Breast epithelium (tissue), 4 donors: Measurements from ENCODE around the gene BRAP. TPM values are rescaled to one million over a fixed set of nuclear protein-coding genes. Genes with fewer than 3 reads are reported as not detected.
"Not testable (repeated sequence)": the region's sequence is repeated elsewhere in the genome, so short reads cannot be mapped to it uniquely, and the experiment has no call there.

ENCODE experiments used
- DNase-seq, 2 donors: peaks; one replicate each; pipeline ENCODE4 v3.0.0-alpha.2; 2019; ENCODE audit warnings: low spot score in 2 of 2
- H3K27ac ChIP-seq, 2 donors: fragments of 200-600 bp; sonication (generic) in 1 of 2; one replicate each; pipeline ENCODE4 v1.5.1; 2016 to 2019; ENCODE audit warnings: mild to moderate bottlenecking in 1 of 2
- H3K27me3 ChIP-seq, 2 donors: fragments of 200-600 bp; sonication (generic) in 1 of 2; one replicate each; pipeline versions ENCODE4 v1.5.1 to v1.6.0; 2017 to 2019; ENCODE audit warnings: control low read depth in 1 of 2, mild to moderate bottlenecking in 1 of 2
- H3K36me3 ChIP-seq: fragments of 200-600 bp; one replicate; pipeline ENCODE4 v1.5.1; 2019
- H3K4me1 ChIP-seq, 2 donors: fragments of 200-600 bp; sonication (generic); one replicate each; pipeline ENCODE4 v1.5.1; 2016 to 2019; ENCODE audit warnings: control low read depth in 1 of 2
- H3K4me3 ChIP-seq, 3 donors: fragments of 200-600 bp; sonication (generic); 1 replicate in 2 of 3; 2 replicates in 1 of 3; pipeline ENCODE4 v1.5.1; 2016 to 2019; ENCODE audit warnings: mild to moderate bottlenecking in 3 of 3, moderate library complexity in 2 of 3
- H3K9me3 ChIP-seq, 2 donors: fragments of 200-600 bp; sonication (generic) in 1 of 2; one replicate each; pipeline ENCODE4 v1.5.1; 2016 to 2019; ENCODE audit warnings: control low read depth in 1 of 2
- POLR2A ChIP-seq: fragments of 450-650 bp; IDR thresholded peaks from one replicate; pipeline ENCODE4 v1.6.1; 2016; ENCODE audit warnings: antibody characterized with exemption, mild to moderate bottlenecking, moderate library complexity
- POLR2AphosphoS5 ChIP-seq, 3 donors: sonication (generic); formaldehyde crosslinking; IDR thresholded peaks; one replicate each; pipeline ENCODE4 v1.6.1; 2017; ENCODE audit warnings: antibody characterized with exemption in 3 of 3
- intact Hi-C: fragments of 100-400 bp; cut with DNase I; formaldehyde crosslinking; loops from one replicate; pipeline ENCODE4 v1.15.1; 2023; ENCODE audit warnings: low total_unique reads
- total RNA-seq, 3 donors: library from RNA; depleted of rRNA; stranded (reverse); fragments of >200 nt; gene quantifications; one replicate each; pipeline ENCODE4 v1.1.0, GENCODE V29; 2016
- TF ChIP-seq, protein P1 (sequence below), 3 donors: fragments of 450-650 bp; IDR thresholded peaks; one replicate each; pipeline ENCODE4 v1.5.1; 2016 to 2017; ENCODE audit warnings: antibody characterized with exemption in 3 of 3, mild to moderate bottlenecking in 3 of 3, moderate library complexity in 3 of 3

The BRAP gene
- total RNA-seq: 10 to 100 TPM; 17.4 to 23.7 (median 20.5) TPM

DNA sequence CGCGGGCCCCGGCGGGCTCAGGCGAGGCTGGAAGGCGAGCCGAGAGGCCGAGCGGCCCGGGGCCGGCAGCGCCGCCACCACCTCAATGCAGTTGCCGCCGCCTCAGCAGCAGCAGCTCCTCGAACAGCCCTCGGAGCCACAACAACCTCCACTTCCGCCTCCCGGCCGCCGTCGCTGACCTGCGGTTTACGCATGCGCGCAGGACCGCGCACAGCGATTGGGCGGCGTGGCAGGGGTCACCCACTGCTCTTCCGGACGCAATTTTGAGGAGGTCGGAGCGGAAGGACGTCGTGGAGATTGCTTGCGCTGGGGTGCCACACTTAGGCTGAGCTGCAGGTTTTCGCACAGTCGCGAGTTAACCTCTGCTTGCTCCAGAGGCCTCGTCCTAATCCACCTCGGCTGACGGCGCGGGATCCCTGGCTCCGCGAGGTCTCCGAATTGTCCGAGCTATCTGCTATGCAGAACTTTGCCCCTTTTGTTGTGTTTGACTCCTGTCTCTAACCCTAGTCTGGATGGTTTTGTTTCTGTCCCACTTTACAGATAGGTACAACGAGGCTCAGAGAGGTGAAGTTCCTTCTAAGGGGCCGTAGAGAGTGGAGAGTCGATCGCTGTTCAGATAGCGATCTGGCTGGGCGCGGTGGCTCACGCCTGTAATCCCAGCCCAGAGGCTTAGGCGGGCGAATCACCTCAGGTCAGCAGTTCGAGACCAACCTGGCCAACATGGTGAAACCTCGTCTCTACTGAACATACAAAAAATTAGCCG lies at the start of gene BRAP, which contains the start of gene ACAD10:
Gene BRAP, minus strand, starts transcription at position 146 of the 763 bp plus-strand sequence. CDS start 164 bp downstream, outside the sequence.
Gene ACAD10, plus strand, starts transcription at position 243 of the 763 bp plus-strand sequence. CDS start 6,657 bp downstream, outside the sequence.
- no peaks in the 10 kb centered on the region for H3K27me3 ChIP-seq
- no peaks in the 10 kb centered on the region for H3K9me3 ChIP-seq
- TF ChIP-seq POLR2A: peak; percentile 70
- peak; percentile 87 to 94 (median 92) for TF ChIP-seq POLR2AphosphoS5 (IDR thresholded peaks at IDR 0.05)
- TF ChIP-seq, protein P1, sequence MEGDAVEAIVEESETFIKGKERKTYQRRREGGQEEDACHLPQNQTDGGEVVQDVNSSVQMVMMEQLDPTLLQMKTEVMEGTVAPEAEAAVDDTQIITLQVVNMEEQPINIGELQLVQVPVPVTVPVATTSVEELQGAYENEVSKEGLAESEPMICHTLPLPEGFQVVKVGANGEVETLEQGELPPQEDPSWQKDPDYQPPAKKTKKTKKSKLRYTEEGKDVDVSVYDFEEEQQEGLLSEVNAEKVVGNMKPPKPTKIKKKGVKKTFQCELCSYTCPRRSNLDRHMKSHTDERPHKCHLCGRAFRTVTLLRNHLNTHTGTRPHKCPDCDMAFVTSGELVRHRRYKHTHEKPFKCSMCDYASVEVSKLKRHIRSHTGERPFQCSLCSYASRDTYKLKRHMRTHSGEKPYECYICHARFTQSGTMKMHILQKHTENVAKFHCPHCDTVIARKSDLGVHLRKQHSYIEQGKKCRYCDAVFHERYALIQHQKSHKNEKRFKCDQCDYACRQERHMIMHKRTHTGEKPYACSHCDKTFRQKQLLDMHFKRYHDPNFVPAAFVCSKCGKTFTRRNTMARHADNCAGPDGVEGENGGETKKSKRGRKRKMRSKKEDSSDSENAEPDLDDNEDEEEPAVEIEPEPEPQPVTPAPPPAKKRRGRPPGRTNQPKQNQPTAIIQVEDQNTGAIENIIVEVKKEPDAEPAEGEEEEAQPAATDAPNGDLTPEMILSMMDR (IDR thresholded peaks at IDR 0.05): no peak
- peak within 1 kb of the TSS; percentile 83 to 100 (median 91) for H3K4me3 ChIP-seq
- peak; percentile 91 to 92 for DNase-seq
- intact Hi-C loops: no loop called here
- H3K27ac ChIP-seq: peak within 1 kb of the TSS; percentile 88 to 91
- peaks cover 11% of the 10 kb centered on the region for H3K36me3 ChIP-seq
- peaks cover 2 to 13% of the 10 kb centered on the region in 2 donors for H3K4me1 ChIP-seq

GRCh38 chr12:111733340-111733915 lies 47.7 kb upstream of the BRAP start:
- H3K4me1 ChIP-seq: no peaks in the 10 kb centered on the region
- H3K9me3 ChIP-seq: no peaks in the 10 kb centered on the region
- TF ChIP-seq POLR2A: no peak
- no peak for DNase-seq
- no peak overlapping the region for H3K27ac ChIP-seq
- peaks cover 4% of the 10 kb centered on the region for H3K36me3 ChIP-seq
- no peak overlapping the region for H3K4me3 ChIP-seq
- no peaks in the 10 kb centered on the region for H3K27me3 ChIP-seq
- intact Hi-C loops: no loop called here

DNA sequence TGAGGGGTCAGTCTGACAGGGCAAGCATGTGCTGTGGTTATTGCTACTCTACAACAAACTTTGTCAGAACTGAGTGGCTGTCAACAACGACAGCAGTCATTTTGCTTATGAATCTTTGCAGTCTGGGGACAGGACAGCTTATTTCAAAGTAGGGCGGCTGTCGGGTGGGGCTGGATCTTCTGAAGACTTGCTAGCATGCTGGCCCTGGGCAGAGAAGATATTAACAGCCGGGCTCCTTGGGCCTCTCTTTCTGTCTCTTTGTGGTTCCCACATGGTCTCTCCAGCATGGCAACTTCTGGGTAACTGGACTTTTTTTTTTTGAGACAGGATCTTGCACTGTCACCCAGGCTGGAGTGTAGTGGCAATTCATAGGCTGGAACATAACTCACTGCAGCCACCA lies 47.0 kb upstream of the BRAP start:
- H3K27ac ChIP-seq: no peak overlapping the region
- TF ChIP-seq, protein P1 (IDR thresholded peaks at IDR 0.05): no peak
- no peak for TF ChIP-seq POLR2A
- no peak overlapping the region for H3K4me3 ChIP-seq
- DNase-seq: no peak
- H3K9me3 ChIP-seq: no peaks in the 10 kb centered on the region
- peaks cover 4% of the 10 kb centered on the region for H3K36me3 ChIP-seq
- no peaks in the 10 kb centered on the region for H3K4me1 ChIP-seq
- H3K27me3 ChIP-seq: no peaks in the 10 kb centered on the region
- intact Hi-C loops: no loop called here

GRCh38 chr12:111730420-111730819 lies 44.7 kb upstream of the BRAP start:
- intact Hi-C loops: no loop called here
- no peaks in the 10 kb centered on the region for H3K9me3 ChIP-seq
- no peaks in the 10 kb centered on the region for H3K4me1 ChIP-seq
- H3K4me3 ChIP-seq: no peak overlapping the region
- TF ChIP-seq, protein P1 (IDR thresholded peaks at IDR 0.05): no peak
- TF ChIP-seq POLR2A (no peak), POLR2AphosphoS5 (IDR thresholded peaks at IDR 0.05) (no peak)
- H3K36me3 ChIP-seq: peaks cover 4% of the 10 kb centered on the region
- no peak for DNase-seq
- H3K27me3 ChIP-seq: no peaks in the 10 kb centered on the region
- H3K27ac ChIP-seq: no peak overlapping the region

DNA sequence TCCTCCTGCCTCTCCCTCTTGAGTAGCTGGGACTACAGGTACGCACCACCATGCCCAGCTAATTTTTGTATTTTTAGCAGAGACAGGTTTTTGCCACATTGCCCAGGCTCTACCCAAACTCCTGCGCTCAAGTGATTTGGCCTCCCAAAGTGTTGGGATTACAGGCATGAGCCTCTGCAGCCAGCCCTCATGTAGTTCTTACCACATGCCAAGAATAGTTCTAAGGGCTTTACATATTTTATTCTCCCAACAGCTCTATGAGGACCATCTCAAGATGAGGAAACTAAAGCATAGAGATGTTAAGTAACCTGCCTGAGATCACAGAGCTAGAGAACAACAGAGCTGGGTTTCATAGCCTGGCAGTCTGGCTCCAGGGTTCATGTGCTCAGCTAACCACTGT lies 43.0 kb upstream of the BRAP start:
- H3K36me3 ChIP-seq: peaks cover under 1% of the 10 kb centered on the region
- no peak for DNase-seq
- no peak for TF ChIP-seq POLR2A
- TF ChIP-seq, protein P1 (IDR thresholded peaks at IDR 0.05): no peak
- no peaks in the 10 kb centered on the region for H3K9me3 ChIP-seq
- intact Hi-C loops: no loop called here
- no peak overlapping the region for H3K27ac ChIP-seq
- no peaks in the 10 kb centered on the region for H3K4me1 ChIP-seq
- no peaks in the 10 kb centered on the region for H3K27me3 ChIP-seq
- no peak overlapping the region for H3K4me3 ChIP-seq

DNA sequence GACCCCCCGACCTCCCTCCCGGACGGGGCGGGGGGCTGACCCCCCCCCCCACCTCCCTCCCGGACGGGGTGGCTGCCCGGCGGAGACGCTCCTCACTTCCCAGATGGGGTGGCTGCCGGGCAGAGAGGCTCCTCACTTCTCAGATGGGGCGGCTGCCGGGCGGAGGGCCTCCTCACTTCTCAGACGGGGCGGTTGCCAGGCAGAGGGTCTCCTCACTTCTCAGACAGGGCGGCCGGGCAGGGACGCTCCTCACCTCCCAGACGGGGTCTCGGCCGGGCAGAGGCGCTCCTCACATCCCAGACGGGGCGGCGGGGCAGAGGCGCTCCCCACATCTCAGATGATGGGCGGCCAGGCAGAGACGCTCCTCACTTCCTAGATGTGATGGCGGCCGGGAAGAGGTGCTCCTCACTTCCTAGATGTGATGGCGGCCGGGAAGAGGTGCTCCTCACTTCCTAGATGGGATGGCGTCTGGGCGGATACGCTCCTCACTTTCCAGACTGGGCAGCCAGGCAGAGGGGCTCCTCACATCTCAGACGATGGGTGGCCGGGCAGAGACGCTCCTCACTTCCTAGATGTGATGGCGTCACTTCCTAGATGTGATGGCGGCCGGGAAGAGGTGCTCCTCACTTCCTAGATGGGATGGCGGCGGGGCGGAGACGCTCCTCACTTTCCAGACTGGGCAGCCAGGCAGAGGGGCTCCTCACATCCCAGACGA lies 38.0 kb upstream of the BRAP start:
- H3K4me1 ChIP-seq, H3K4me3 ChIP-seq, intact Hi-C loops, H3K36me3 ChIP-seq, H3K27ac ChIP-seq, H3K27me3 ChIP-seq, H3K9me3 ChIP-seq, DNase-seq: not testable (repeated sequence)
